PC-9 (cell line): ENCODE results near the gene RENBP. TPM values are rescaled to one million over a fixed set of nuclear protein-coding genes. Genes with fewer than 3 reads are reported as not detected.

ENCODE experiments used
- BruUV-seq: library from RNA; stranded (reverse); fragments of 400-500 nt; replicated peaks from 2 replicates; lab custom pipeline; 2021; lab: Mats Ljungman, UMichigan
- CTCF ChIA-PET: fragments of 300-600 bp; sonication (Branson Sonifier 250); formaldehyde crosslinking; loops from one replicate; lab custom pipeline; 2022; ENCODE audit warnings: antibody characterized with exemption; lab: Charles Lee
- POLR2A ChIA-PET: fragments of 300-600 bp; sonication (Branson Sonifier 250); formaldehyde crosslinking; loops from one replicate; lab custom pipeline; 2022; ENCODE audit warnings: antibody characterized with exemption; ENCODE audit not compliant: unreplicated experiment; lab: Charles Lee
- DNase-seq, 2 experiments: peaks; one replicate each; pipeline versions ENCODE4 v3.0.0 to v3.0.0-alpha.2; 2015 to 2022; ENCODE audit warnings: mixed read lengths in 1 of 2
- H2AFZ ChIP-seq: fragments of 200-600 bp; sonication (generic); 2 replicates; pipeline ENCODE4 v1.8.1; 2017; ENCODE audit warnings: antibody characterized with exemption
- H3F3A ChIP-seq: fragments of 200-600 bp; sonication (generic); 2 replicates; pipeline ENCODE4 v1.8.1; 2017; ENCODE audit warnings: antibody characterized with exemption, mild to moderate bottlenecking, low read depth; ENCODE audit not compliant: insufficient read depth
- H3K27ac ChIP-seq: fragments of 200-600 bp; sonication (generic); 2 replicates; pipeline ENCODE4 v1.6.1; 2016; ENCODE audit warnings: mixed run types
- H3K27me3 ChIP-seq: fragments of 200-600 bp; sonication (generic); 2 replicates; pipeline ENCODE4 v1.6.1; 2016; ENCODE audit warnings: low read depth, mixed run types; ENCODE audit not compliant: insufficient read depth
- H3K36me3 ChIP-seq: fragments of 200-600 bp; sonication (generic); 2 replicates; pipeline ENCODE4 v1.6.1; 2016; ENCODE audit warnings: low read depth, mixed run types
- H3K4me1 ChIP-seq: fragments of 200-600 bp; sonication (generic); replicated peaks from 2 replicates; pipeline ENCODE4 v1.6.1; 2016; ENCODE audit warnings: mixed run types; ENCODE audit not compliant: insufficient read depth
- H3K4me2 ChIP-seq: fragments of 200-600 bp; sonication (generic); 2 replicates; pipeline ENCODE4 v1.6.1; 2017; ENCODE audit warnings: mixed run types
- H3K4me3 ChIP-seq: fragments of 200-600 bp; sonication (generic); 2 replicates; pipeline ENCODE4 v1.6.1; 2016; ENCODE audit warnings: mixed run types
- H3K79me2 ChIP-seq: fragments of 200-600 bp; sonication (generic); 2 replicates; pipeline ENCODE4 v1.6.1; 2017; ENCODE audit warnings: low read depth, mixed run types
- H3K9me2 ChIP-seq: fragments of 200-600 bp; sonication (generic); 2 replicates; pipeline ENCODE4 v1.8.1; 2017; ENCODE audit warnings: mild to moderate bottlenecking; ENCODE audit not compliant: insufficient read depth
- H3K9me3 ChIP-seq: fragments of 200-600 bp; sonication (generic); 2 replicates; pipeline ENCODE4 v1.8.1; 2016; ENCODE audit warnings: low read depth; ENCODE audit not compliant: insufficient read depth
- H4K20me1 ChIP-seq: fragments of 200-600 bp; sonication (generic); 2 replicates; pipeline ENCODE4 v1.8.1; 2017; ENCODE audit not compliant: insufficient read depth
- CTCF ChIP-seq: fragments of 200-600 bp; sonication (generic); conservative IDR thresholded peaks from 2 replicates; pipeline ENCODE4 v1.6.1; 2017; ENCODE audit warnings: mixed run types, antibody characterized with exemption, mild to moderate bottlenecking, moderate library complexity
- EZH2 ChIP-seq: fragments of 200-600 bp; sonication (generic); IDR thresholded peaks from 2 replicates; pipeline ENCODE4 v1.8.0; 2017; ENCODE audit warnings: antibody characterized with exemption, low read depth
- intact Hi-C: fragments of 100-400 bp; cut with micrococcal nuclease; formaldehyde crosslinking; loops from one replicate; pipeline ENCODE4 v1.10.0; 2022; ENCODE audit not compliant: unreplicated experiment
- total RNA-seq: library from RNA; stranded (reverse); gene quantifications from 2 replicates; pipeline ENCODE4 v1.2.3, GENCODE V29; 2021

Gene RENBP
- total RNA-seq, 1 experiment from 2014 or later, result 6.8 TPM

DNA sequence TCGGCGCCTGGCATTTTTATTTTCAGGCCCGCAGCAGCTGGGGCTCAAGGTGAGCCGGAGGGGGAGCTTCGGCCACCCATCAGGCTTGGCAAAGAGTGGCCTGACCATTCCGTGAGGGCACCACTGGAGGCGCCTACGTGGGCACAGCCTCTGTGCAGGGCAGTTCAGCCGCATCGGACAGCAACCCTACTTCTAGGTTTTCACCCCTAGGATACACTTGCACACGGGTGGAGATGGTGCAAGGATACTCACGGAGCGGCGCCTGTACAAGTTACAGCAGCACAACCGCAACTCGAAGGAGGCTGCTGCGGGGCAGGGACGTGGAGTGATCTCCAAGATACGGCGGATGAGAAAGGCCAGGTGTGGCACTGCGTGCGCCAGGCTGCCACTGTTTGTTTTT lies 16.3 kb upstream of the RENBP start:
- intact Hi-C loops, result no loop called here
- CTCF ChIA-PET, result no interaction called here
- H3K4me1 ChIP-seq, result no peaks in the 10 kb centered on the region
- H3K27me3 ChIP-seq, result no peaks in the 10 kb centered on the region
- H3K9me3 ChIP-seq, result no peaks in the 10 kb centered on the region
- H3K79me2 ChIP-seq, result peaks cover 14% of the 10 kb centered on the region
- H4K20me1 ChIP-seq, result peaks cover 15% of the 10 kb centered on the region
- POLR2A ChIA-PET, result no interaction called here
- H2AFZ ChIP-seq, result no peak overlapping the region
- no peak for TF ChIP-seq EZH2
- TF ChIP-seq CTCF, result no peak
- no TSS peak for BruUV-seq
- no peaks in the 10 kb centered on the region for H3K9me2 ChIP-seq
- no peaks in the 10 kb centered on the region for H3F3A ChIP-seq
- no peaks in the 10 kb centered on the region for H3K36me3 ChIP-seq
- no peak for DNase-seq
- no peak overlapping the region for H3K4me3 ChIP-seq
- H3K27ac ChIP-seq, result no peak overlapping the region
- no peak overlapping the region for H3K4me2 ChIP-seq

DNA sequence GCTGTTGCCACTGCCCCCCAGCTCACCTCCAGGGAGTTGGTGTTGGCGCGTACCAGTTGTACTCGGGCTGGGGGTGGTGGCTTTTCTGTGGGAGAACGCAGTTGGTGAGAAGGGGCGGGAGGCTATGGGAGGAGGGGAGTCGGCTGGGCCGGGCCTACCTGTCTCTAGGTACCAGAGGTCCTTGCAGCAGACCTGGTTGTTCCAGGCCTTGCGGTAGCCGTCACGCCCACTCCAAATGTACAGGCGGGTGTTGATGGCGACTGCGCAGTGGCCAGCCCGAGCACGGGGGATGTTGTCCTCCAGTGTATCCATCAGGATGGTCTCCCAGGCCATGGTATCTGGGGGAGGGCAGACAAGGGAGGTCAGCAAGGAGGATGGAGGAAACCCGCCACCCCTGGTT lies 15.6 kb upstream of the RENBP start:
- no TSS peak for BruUV-seq
- no peaks in the 10 kb centered on the region for H3K27me3 ChIP-seq
- no peaks in the 10 kb centered on the region for H3K9me3 ChIP-seq
- H3K9me2 ChIP-seq, result no peaks in the 10 kb centered on the region
- no peak overlapping the region for H3K4me3 ChIP-seq
- no peaks in the 10 kb centered on the region for H3F3A ChIP-seq
- H3K4me2 ChIP-seq, result no peak overlapping the region
- CTCF ChIA-PET, result no interaction called here
- no peaks in the 10 kb centered on the region for H3K4me1 ChIP-seq
- H4K20me1 ChIP-seq, result peaks cover 8% of the 10 kb centered on the region; the same call in 1 of the 2 replicates
- no peak for DNase-seq
- H3K79me2 ChIP-seq, result peaks cover 7% of the 10 kb centered on the region; the same call in 1 of the 2 replicates
- no peak for TF ChIP-seq EZH2
- no peak for TF ChIP-seq CTCF
- POLR2A ChIA-PET, result no interaction called here
- H2AFZ ChIP-seq, result no peak overlapping the region
- no peak overlapping the region for H3K27ac ChIP-seq
- intact Hi-C loops, result no loop called here
- H3K36me3 ChIP-seq, result no peaks in the 10 kb centered on the region

- intact Hi-C loops, result no loop called here
- Histone ChIP-seq H2AFZ (no peak overlapping the region), H3K4me1 (no peaks in the 10 kb centered on the region), H3K27ac (no peak overlapping the region), H3K27me3 (no peaks in the 10 kb centered on the region), H3F3A (no peaks in the 10 kb centered on the region), H3K9me2 (no peaks in the 10 kb centered on the region), H3K4me3 (no peak overlapping the region), H3K79me2 (peaks cover 2% of the 10 kb centered on the region; the same call in 1 of the 2 replicates), H3K36me3 (no peaks in the 10 kb centered on the region), H3K4me2 (no peak overlapping the region), H3K9me3 (no peaks in the 10 kb centered on the region), H4K20me1 (peaks cover 4% of the 10 kb centered on the region; the same call in 1 of the 2 replicates)
- no peak for DNase-seq
- TF ChIP-seq CTCF (no peak), EZH2 (no peak)
- ChIA-PET CTCF (no interaction called here), POLR2A (no interaction called here)
- BruUV-seq, result no TSS peak
These were observed 15.2 kb upstream of the RENBP start for GRCh38 chrX:153959649-153960048.
